GM13976 (cell line): Measurements from ENCODE around the gene SPDYE11.
"Not testable (repeated sequence)": the region's sequence is repeated elsewhere in the genome, so short reads cannot be mapped to it uniquely, and the experiment has no call there.

Experiments
- DNase-seq: peaks from one replicate; pipeline ENCODE4 v3.0.0; 2012; ENCODE audit warnings: low spot score
- in situ Hi-C: fragments of 300-500 bp; cut with MboI; formaldehyde crosslinking; loops from one replicate; pipeline ENCODE4 v1.12.0; 2022; ENCODE audit warnings: low sequenced_read_pairs, mixed read lengths, inconsistent platforms; ENCODE audit not compliant: unreplicated experiment

Gene SPDYE11, protein sequence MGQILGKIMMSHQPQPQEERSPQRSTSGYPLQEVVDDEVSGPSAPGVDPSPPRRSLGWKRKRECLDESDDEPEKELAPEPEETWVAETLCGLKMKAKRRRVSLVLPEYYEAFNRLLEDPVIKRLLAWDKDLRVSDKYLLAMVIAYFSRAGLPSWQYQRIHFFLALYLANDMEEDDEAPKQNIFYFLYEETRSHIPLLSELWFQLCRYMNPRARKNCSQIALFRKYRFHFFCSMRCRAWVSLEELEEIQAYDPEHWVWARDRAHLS

DNA sequence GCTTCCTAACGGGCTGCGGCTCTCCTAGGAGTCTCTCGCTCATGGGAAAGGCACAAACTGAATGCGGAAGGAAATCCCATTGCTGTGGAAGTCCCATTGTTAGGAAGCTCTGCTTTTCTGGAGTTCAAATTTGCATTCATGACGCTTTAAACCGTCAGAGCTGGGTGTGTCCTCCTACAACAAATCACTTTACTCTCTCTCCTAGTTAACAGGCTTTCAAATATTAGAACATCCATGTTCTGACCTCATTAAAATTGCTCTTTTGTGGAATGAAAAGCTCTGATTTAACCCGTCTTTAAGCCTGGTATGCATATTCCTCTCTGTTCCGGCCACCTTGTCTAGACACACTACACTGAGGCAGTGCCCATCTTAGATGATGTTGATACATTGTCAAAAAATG is at the start of gene SPDYE11:
SPDYE11 (minus strand) TSS at position 101 of the 400 bp plus-strand sequence. CDS start 1,800 bp downstream, outside the sequence.
- DNase-seq, in situ Hi-C loops: not testable (repeated sequence)

DNA sequence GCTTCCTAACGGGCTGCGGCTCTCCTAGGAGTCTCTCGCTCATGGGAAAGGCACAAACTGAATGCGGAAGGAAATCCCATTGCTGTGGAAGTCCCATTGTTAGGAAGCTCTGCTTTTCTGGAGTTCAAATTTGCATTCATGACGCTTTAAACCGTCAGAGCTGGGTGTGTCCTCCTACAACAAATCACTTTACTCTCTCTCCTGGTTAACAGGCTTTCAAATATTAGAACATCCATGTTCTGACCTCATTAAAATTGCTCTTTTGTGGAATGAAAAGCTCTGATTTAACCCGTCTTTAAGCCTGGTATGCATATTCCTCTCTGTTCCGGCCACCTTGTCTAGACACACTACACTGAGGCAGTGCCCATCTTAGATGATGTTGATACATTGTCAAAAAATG is 28.2 kb upstream of the SPDYE11 start, which contains the start of gene SPDYE9:
SPDYE9 (minus strand) TSS at position 101 of the 400 bp plus-strand sequence. CDS start 1,800 bp downstream, outside the sequence.
- in situ Hi-C loops, DNase-seq: not testable (repeated sequence)

DNA sequence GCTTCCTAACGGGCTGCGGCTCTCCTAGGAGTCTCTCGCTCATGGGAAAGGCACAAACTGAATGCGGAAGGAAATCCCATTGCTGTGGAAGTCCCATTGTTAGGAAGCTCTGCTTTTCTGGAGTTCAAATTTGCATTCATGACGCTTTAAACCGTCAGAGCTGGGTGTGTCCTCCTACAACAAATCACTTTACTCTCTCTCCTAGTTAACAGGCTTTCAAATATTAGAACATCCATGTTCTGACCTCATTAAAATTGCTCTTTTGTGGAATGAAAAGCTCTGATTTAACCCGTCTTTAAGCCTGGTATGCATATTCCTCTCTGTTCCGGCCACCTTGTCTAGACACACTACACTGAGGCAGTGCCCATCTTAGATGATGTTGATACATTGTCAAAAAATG is 28.0 kb downstream of the SPDYE11 start, which contains the start of gene SPDYE8:
SPDYE8 (minus strand) TSS at position 101 of the 400 bp plus-strand sequence. CDS start 1,800 bp downstream, outside the sequence.
- in situ Hi-C loops, DNase-seq: not testable (repeated sequence)

DNA sequence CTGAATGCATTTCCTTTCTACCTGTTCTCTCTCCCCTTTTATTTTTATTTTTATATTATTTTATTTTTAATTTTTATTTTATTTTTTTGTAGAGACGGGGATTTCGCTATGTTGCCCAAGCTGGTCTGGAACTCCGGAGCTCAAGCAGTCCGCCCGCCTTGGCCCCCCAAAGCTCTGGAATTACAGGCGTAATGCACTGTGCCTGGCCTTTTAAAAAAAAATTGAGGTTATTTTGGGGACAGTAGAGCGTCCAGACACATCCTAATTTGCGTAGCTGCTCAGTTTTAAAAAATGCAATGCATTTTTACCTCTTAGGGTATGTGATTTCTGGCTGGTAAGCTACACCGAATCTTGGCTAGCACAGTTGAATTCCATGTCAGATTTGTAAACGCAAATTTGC is 51.2 kb downstream of the SPDYE11 start:
- in situ Hi-C loops, DNase-seq: not testable (repeated sequence)

DNA sequence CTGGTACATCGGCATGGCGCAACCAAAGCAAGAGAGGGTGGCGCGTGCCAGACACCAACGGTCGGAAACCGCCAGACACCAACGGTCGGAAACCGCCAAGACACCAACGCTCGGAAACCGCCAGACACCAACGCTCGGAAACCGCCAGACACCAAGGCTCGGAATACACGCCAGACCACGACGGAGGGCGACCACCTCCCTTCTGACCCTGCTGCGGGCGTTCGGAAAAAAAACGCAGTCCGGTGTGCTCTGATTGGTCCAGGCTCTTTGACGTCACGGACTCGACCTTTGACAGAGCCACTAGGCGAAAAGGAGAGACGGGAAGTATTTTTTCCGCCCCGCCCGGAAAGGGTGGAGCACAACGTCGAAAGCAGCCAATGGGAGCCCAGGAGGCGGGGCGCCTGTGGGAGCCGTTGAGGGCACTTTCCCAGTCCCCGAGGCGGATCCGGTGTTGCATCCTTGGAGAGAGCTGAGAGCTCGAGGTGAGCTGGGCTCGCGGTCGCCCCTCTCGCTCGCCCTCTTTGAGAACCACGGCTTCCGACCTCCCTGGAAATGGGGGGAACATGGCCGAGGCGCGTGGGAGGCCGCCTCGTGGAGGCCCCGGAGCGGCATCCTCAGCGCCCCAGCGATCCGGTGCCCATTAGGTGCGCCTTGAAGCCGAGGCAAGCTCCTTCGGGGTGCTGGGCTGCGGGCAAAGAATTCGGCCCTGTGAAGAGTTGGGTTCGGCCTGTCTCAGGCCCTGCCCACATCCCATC is 51.8 kb downstream of the SPDYE11 start:
- in situ Hi-C loops, DNase-seq: not testable (repeated sequence)

DNA sequence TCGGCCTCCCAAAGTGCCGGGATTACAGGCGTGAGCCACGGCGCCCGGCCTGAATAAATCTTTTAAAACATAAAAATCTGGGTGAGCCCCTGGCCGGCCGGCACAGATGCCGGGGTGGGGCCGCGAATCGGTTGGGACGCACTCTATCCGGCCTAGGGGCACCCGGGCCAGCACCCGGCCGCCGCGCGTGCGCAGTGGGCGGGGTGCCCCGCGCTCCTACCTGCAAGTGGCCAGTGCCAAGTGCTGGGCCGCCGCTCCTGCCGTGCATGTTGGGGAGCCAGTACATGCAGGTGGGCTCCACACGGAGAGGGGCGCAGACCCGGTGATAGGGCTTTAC is 52.4 kb downstream of the SPDYE11 start:
- in situ Hi-C loops, DNase-seq: not testable (repeated sequence)

DNA sequence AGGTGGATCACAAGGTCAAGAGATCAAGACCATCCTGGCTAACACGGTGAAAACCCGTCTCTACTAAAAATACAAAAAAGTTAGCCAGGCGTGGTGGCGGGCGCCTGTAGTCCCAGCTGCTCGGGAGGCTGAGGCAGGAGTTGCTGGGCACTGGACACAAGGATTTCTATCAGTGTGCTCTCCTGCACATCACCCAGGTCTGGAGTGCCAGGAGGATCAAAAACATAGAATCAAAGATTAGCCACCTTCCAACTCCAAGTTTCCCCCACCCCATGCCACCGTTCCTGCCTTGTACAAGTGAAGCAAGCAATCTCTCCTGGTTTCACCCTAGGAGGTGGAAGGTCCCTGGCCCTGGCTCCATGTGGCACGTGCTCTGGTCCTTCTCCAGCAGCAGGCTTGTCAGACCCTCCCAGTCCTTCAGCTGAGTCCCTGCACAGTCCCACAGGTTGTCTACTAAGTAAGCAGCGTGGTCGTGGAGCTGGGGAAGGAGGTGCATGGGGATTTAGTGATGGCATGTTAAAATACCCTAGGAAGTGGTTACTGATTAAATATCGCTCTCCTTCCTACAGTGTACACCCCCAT is 59.7 kb downstream of the SPDYE11 start:
- DNase-seq, in situ Hi-C loops: not testable (repeated sequence)
